ENCODE results near the gene ETV2. TPM values are rescaled to one million over a fixed set of nuclear protein-coding genes. Genes with fewer than 3 reads are reported as not detected.

Gene ETV2
- total RNA-seq, 1 experiment from 2014 or later, result 1.5 TPM

GRCh38 chr19:35670686-35671085, 29.1 kb downstream of the ETV2 start (continued):
- TF ChIP-seq, protein P1, sequence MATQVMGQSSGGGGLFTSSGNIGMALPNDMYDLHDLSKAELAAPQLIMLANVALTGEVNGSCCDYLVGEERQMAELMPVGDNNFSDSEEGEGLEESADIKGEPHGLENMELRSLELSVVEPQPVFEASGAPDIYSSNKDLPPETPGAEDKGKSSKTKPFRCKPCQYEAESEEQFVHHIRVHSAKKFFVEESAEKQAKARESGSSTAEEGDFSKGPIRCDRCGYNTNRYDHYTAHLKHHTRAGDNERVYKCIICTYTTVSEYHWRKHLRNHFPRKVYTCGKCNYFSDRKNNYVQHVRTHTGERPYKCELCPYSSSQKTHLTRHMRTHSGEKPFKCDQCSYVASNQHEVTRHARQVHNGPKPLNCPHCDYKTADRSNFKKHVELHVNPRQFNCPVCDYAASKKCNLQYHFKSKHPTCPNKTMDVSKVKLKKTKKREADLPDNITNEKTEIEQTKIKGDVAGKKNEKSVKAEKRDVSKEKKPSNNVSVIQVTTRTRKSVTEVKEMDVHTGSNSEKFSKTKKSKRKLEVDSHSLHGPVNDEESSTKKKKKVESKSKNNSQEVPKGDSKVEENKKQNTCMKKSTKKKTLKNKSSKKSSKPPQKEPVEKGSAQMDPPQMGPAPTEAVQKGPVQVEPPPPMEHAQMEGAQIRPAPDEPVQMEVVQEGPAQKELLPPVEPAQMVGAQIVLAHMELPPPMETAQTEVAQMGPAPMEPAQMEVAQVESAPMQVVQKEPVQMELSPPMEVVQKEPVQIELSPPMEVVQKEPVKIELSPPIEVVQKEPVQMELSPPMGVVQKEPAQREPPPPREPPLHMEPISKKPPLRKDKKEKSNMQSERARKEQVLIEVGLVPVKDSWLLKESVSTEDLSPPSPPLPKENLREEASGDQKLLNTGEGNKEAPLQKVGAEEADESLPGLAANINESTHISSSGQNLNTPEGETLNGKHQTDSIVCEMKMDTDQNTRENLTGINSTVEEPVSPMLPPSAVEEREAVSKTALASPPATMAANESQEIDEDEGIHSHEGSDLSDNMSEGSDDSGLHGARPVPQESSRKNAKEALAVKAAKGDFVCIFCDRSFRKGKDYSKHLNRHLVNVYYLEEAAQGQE (IDR thresholded peaks at IDR 0.05; ENCODE audit: low read depth), result no peak
- TF ChIP-seq ZNF274 (IDR thresholded peaks at IDR 0.05; ENCODE audit: low read depth, low read length), result no peak
- no peak for TF ChIP-seq TCF7L2 (IDR thresholded peaks at IDR 0.05; ENCODE audit: borderline replicate concordance, extremely low read depth, insufficient read depth, insufficient read length)
- TF ChIP-seq ATF3 (IDR thresholded peaks at IDR 0.05), result no peak
- no peak for TF ChIP-seq EZH2 (IDR thresholded peaks at IDR 0.05)
- TF ChIP-seq YY1 (IDR thresholded peaks at IDR 0.05; ENCODE audit: extremely low read depth, insufficient replicate concordance, low read depth, low read length), result no peak
- no peak for TF ChIP-seq ZBTB33 (IDR thresholded peaks at IDR 0.05; ENCODE audit: extremely low read depth, insufficient replicate concordance, low read length)
- no peak for TF ChIP-seq SIN3A (IDR thresholded peaks at IDR 0.05; ENCODE audit: low read depth)
- no peak for TF ChIP-seq SRF (IDR thresholded peaks at IDR 0.05; ENCODE audit: low read depth)
- TF ChIP-seq EGR1 (IDR thresholded peaks at IDR 0.05; ENCODE audit: low read depth), result no peak
- no peak for TF ChIP-seq ZFX (IDR thresholded peaks at IDR 0.05)

Measured in HCT116 (cell line).